ENCODE results near the gene PMFBP1.

PMFBP1 gene, protein sequence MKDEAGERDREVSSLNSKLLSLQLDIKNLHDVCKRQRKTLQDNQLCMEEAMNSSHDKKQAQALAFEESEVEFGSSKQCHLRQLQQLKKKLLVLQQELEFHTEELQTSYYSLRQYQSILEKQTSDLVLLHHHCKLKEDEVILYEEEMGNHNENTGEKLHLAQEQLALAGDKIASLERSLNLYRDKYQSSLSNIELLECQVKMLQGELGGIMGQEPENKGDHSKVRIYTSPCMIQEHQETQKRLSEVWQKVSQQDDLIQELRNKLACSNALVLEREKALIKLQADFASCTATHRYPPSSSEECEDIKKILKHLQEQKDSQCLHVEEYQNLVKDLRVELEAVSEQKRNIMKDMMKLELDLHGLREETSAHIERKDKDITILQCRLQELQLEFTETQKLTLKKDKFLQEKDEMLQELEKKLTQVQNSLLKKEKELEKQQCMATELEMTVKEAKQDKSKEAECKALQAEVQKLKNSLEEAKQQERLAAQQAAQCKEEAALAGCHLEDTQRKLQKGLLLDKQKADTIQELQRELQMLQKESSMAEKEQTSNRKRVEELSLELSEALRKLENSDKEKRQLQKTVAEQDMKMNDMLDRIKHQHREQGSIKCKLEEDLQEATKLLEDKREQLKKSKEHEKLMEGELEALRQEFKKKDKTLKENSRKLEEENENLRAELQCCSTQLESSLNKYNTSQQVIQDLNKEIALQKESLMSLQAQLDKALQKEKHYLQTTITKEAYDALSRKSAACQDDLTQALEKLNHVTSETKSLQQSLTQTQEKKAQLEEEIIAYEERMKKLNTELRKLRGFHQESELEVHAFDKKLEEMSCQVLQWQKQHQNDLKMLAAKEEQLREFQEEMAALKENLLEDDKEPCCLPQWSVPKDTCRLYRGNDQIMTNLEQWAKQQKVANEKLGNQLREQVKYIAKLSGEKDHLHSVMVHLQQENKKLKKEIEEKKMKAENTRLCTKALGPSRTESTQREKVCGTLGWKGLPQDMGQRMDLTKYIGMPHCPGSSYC

DNA sequence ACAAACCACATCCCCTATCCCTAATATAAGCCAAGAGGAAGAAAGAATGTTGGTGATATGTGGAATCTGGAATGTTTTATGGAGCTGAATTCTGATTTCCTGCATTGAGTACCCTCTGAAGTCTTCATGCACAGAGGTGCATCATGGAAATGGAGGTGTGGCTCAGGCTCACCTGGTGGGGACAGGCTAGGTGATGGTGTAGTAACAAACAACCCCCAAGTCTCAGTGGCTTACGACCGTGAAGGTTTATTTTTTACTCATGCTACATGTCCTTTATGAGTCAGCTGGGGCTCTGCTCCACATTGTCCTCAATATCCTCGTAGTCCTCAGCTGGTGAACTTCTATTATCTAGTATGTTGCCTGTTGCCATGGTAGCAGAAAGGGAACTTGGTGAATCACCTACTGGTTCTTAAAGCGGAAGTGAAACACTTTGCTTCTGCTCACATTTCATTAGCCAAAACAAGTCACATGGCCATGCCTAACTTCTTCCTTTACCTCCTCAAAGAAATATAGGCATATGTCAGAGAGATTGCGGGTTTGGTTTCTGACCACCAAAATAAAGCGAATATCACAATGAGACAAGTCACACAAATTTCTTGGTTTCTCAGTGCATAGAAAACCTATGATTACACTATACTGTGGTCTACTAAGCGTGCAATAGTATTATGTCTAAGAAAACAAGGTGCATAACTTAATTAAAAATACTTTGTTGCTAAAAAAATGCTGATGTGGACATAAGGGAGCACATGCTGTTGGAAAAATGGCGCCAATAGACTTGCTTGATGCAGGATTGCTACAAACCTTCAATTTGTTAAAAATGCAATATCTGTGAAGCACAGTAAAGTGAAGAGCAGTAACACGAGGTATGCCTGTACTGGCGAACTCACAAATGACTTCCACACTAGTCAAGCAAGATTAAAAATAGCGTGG is at the start of gene PMFBP1:
Gene PMFBP1 (minus strand): TSS at position 51 of the 930 bp plus-strand sequence. CDS start 947 bp downstream, outside the sequence.
- in situ Hi-C loops (cut with HindIII; ENCODE audit: low sequenced_read_pairs) = no loop called here

DNA sequence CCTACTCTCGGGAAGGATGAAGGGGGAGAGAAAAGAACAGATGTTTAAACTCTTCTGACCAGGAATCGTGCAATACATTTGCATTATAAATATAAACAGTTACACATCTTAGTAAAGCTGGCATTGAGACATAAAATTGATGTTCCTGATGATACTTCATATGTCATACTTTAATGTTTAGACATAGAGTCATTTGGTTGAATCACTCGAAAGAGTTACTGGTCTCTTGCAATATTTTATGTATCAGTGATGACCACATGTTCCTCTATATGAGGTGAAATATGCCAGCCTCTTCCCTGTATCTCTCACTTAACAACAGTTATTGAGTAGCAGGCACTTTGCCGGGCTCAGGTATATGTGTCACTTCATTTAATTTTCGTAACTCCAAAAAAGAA is 49.7 kb upstream of the PMFBP1 start:
- in situ Hi-C loops (cut with HindIII; ENCODE audit: low sequenced_read_pairs) = no loop called here

GRCh38 chr16:72220875-72221629 is 49.1 kb upstream of the PMFBP1 start:
- in situ Hi-C loops (cut with HindIII; ENCODE audit: low sequenced_read_pairs) = no loop called here

- in situ Hi-C loops (cut with HindIII; ENCODE audit: low sequenced_read_pairs) = no loop called here
Observed at GRCh38 chr16:72219282-72219681, 47.3 kb upstream of the PMFBP1 start.

DNA sequence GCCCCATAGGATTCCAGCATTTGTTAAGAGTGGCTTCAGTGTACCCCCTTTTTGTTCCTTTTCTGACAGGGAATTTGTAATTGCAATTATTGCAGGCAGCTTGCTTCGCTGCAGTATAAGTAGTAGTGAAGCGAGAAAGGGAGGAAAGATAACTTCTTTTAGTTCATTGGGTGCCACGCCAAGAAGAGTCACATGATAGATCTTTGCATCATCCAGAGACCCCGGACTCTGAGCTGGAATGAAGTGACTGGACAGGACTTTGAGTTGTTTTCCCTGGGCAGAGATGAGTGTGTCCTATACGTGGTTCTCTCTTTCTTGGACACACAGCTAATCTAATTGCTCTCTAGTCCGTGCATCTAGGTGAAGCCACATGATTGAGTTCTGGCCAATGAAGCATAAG is 44.8 kb upstream of the PMFBP1 start:
- in situ Hi-C loops (cut with HindIII; ENCODE audit: low sequenced_read_pairs) = no loop called here

DNA sequence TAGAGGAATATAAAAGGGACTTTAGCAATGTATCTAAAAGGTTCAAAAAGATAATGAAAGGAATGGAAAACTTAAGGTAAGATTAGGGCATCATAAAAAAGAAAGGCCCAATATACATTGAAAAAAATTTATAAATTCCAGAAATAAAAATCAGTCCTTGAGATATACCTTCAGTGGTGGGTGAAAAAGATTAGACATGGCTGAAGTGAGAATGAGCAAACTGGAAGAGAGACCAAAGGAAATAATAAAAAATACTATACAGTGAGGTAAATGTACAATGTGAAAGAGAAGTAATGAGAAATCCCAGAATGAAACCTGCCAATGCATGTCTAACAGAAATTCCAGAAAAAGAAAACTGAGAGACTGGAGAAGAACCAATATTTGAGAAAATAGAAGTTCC is 42.9 kb upstream of the PMFBP1 start:
- in situ Hi-C loops (cut with HindIII; ENCODE audit: low sequenced_read_pairs) = no loop called here

- in situ Hi-C loops (cut with HindIII; ENCODE audit: low sequenced_read_pairs) = no loop called here
Observed at GRCh38 chr16:72211110-72211509, 39.2 kb upstream of the PMFBP1 start.

DNA sequence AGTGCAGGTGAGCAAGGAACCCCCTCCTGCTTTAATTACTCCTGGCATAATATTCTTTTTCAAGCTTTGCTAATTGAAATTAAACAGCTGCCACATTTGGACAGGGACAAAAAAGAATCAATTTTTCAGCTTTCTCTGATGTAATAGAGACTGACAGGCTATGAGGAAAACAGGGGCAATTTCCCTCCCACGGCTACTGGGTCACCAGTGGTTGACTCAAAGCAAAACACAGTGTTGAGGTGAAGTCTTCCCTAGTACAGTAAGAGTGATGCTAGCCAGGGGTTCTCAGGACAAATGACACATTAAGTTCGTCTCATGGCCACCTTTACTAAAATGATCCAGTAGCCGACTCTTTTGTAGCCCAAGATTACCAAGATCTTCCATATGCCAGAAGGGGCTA is 38.6 kb upstream of the PMFBP1 start:
- in situ Hi-C loops (cut with HindIII; ENCODE audit: low sequenced_read_pairs) = no loop called here

GRCh38 chr16:72210072-72210471 is 38.1 kb upstream of the PMFBP1 start:
- in situ Hi-C loops (cut with HindIII; ENCODE audit: low sequenced_read_pairs) = no loop called here

DNA sequence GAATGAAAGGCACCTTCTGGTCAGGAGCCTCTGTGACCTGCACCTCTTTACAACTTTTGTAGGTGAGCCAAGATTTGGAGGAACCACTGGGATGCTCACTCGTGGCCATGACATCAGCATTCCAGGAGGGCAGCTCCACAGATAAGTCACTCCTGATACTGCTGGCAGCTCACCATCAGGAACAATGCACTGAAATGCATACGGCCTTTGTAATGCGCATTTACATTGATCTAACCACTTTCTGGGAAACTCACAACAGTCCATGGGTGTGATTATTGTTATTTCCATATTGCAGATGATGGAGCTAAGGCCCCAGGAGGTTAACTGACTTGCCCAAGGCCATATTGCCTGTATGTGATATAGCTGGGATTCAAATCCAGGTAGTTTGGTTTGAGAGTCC is 34.3 kb upstream of the PMFBP1 start:
- in situ Hi-C loops (cut with HindIII; ENCODE audit: low sequenced_read_pairs) = no loop called here

DNA sequence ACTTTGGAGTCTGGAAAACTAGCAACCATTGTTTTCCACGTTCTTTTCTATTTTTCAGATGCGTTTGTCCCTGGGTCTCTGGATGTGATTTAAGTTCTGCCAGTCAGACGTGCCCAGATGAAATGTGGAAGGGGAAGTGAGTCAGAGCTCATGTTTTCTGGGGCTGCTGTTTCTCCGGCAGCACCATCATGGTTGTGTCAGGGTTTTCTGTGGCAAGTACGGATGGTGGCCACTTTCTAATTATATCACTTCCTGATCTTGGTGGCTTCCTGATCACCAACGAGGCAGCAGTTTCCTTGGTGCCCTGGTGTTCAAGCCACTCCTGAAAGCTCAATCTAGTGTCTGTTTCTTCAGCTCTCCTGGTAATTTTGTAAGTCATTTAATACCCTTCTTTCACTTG is 31.4 kb upstream of the PMFBP1 start:
- in situ Hi-C loops (cut with HindIII; ENCODE audit: low sequenced_read_pairs) = no loop called here

- in situ Hi-C loops (cut with HindIII; ENCODE audit: low sequenced_read_pairs) = no loop called here
Observed at GRCh38 chr16:72202014-72202413, 30.1 kb upstream of the PMFBP1 start.

DNA sequence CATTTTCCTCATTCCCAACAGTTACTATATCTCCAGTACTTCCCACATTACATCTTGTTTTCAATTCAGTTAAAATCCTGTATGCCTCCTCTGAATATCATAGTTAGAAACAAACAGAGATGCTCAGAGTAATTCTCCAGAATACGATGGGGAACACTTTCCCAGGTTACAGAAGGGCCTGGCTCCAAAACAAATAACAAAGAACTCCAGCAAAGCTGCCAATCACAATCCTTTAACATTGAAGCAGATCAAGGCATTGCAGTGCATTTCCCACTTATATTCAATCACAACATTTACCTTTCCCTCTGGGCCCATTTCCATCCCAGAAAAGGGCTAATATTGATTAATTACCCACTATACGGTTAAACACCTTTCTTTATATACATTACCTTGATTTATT is 29.4 kb upstream of the PMFBP1 start:
- in situ Hi-C loops (cut with HindIII; ENCODE audit: low sequenced_read_pairs) = no loop called here

- in situ Hi-C loops (cut with HindIII; ENCODE audit: low sequenced_read_pairs) = loop anchor here (25.0 kb wide), 1 partner anchor 1012 kb away; no protein-coding TSS in a partner anchor
Observed at GRCh38 chr16:72199761-72200337, 27.9 kb upstream of the PMFBP1 start.

DNA sequence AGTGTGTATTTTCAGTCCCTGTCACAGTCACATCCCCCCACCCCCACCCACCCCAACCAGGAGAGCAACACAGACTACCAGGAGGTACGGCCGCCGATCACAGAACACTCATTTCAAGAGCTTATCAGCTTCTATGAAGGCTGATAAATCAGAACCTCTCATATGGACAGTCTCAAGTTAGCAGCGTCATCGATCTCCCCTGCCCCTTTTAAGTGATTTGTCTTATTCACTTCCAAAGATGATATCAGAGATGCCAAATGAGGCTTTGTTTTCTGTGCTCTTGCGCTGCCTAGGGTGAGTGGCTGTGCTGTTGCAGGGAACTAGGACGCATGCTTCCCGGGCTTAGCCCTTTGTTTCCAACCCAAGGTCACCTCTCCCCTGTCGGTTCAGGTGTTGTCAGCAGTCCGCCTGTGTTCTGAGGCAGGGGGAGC is 26.8 kb upstream of the PMFBP1 start:
- in situ Hi-C loops (cut with HindIII; ENCODE audit: low sequenced_read_pairs) = loop anchor here (25.0 kb wide), 1 partner anchor 1014 kb away; no protein-coding TSS in a partner anchor

GRCh38 chr16:72198021-72198711 is 26.2 kb upstream of the PMFBP1 start:
- in situ Hi-C loops (cut with HindIII; ENCODE audit: low sequenced_read_pairs) = loop anchor here (25.0 kb wide), 1 partner anchor 1014 kb away; no protein-coding TSS in a partner anchor

DNA sequence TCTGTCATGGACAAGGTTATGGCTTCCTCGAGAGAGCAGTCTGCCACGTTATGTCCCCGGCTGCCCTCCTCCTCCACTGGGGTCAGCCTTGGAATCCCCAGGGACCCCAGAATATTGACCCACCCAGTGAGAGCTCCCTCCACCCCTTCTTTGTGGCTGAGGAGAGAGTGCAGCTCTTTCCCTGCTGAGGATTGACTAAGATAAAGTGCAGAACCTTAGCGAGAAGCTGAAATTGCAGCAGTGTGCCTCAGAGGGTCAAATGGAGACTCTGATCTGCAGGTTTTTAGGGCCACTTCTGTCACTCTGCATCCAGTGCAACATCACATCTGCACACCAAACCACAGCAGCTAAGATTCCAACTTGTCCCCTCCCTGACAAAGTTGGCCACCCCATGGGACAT is 25.6 kb upstream of the PMFBP1 start:
- in situ Hi-C loops (cut with HindIII; ENCODE audit: low sequenced_read_pairs) = loop anchor here (25.0 kb wide), 1 partner anchor 1015 kb away; no protein-coding TSS in a partner anchor

DNA sequence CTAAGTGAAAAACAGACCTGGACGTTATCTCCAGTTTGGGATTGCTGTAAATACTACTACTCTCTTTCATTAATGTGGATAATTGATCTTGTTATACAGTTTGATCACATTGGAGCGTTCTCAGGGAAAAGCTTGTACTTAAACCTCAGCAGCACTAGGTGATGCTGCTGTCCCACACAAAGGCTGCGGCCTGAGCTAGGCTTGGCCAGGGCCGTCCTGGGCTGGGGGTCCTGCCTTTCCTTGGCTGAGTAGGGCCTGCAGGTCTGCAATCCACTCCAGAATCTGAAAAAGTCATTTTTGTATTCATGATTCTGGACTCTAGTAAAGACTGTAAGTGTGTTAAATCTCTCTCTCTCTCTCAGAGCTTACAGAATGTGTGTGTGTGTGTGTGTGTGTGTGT is 23.7 kb upstream of the PMFBP1 start:
- in situ Hi-C loops (cut with HindIII; ENCODE audit: low sequenced_read_pairs) = loop anchor here (25.0 kb wide), 1 partner anchor 1017 kb away; no protein-coding TSS in a partner anchor
